WTC11 (cell line): Measurements from ENCODE around the gene UBASH3A. TPM values are rescaled to one million over a fixed set of nuclear protein-coding genes. Genes with fewer than 3 reads are reported as not detected.
A peak's percentile ranks its signal among the peaks of the same experiment; 100 is the strongest.

Experiments used
- ATAC-seq: fragments of 200-7000 bp; cut with Tn5 transposase; 2 replicates; pipeline ENCODE4 v1.10.0; 2021; ENCODE audit warnings: mild to moderate bottlenecking, moderate library complexity
- CTCF ChIA-PET: fragments of 300-600 bp; sonication (Branson Sonifier 250); formaldehyde crosslinking; loops from one replicate; lab custom pipeline; 2021; ENCODE audit warnings: antibody characterized with exemption; lab: Charles Lee
- POLR2A ChIA-PET: fragments of 350-600 bp; sonication (Branson Sonifier 250); formaldehyde crosslinking; loops from one replicate; lab custom pipeline; 2021; ENCODE audit warnings: antibody characterized with exemption; lab: Charles Lee
- DNase-seq: peaks from one replicate; pipeline ENCODE4 v3.0.0; 2021; ENCODE audit warnings: low spot score
- H3K27ac Mint-ChIP-seq: 2 replicates; pipeline ENCODE4 v1.8.0; 2021; ENCODE audit warnings: mixed read lengths
- H3K27me3 Mint-ChIP-seq: 2 replicates; pipeline ENCODE4 v1.8.0; 2021; ENCODE audit warnings: low read depth, mild to moderate bottlenecking, moderate library complexity, mixed read lengths
- H3K36me3 Mint-ChIP-seq: 2 replicates; pipeline ENCODE4 v1.8.0; 2021; ENCODE audit warnings: mixed read lengths
- H3K4me1 Mint-ChIP-seq: 2 replicates; pipeline ENCODE4 v1.8.0; 2022; ENCODE audit warnings: mixed read lengths
- H3K4me3 Mint-ChIP-seq: 2 replicates; pipeline ENCODE4 v1.8.0; 2021; ENCODE audit warnings: mild to moderate bottlenecking, moderate library complexity, mixed read lengths
- H3K9me3 Mint-ChIP-seq: 2 replicates; pipeline ENCODE4 v1.8.0; 2021; ENCODE audit warnings: mixed read lengths
- CREM ChIP-seq: sonication (generic); formaldehyde crosslinking; IDR thresholded peaks from 2 replicates; pipeline ENCODE4 v1.8.1; 2022; ENCODE audit warnings: mild to moderate bottlenecking, missing genetic modification reagents, moderate library complexity
- CTCF ChIP-seq: fragments of 200-600 bp; IDR thresholded peaks from 2 replicates; pipeline ENCODE4 v1.8.0; 2022; ENCODE audit warnings: antibody characterized with exemption
- EMX1 ChIP-seq: fragments of 250-450 bp; sonication (Bioruptor Pico); IDR thresholded peaks from 2 replicates; pipeline ENCODE4 v1.8.0; 2021; ENCODE audit warnings: mild to moderate bottlenecking
- FOXK1 ChIP-seq: sonication (generic); formaldehyde crosslinking; IDR thresholded peaks from 2 replicates; pipeline ENCODE4 v1.8.0; 2022; ENCODE audit warnings: mild to moderate bottlenecking, moderate library complexity, missing genetic modification reagents
- JUN ChIP-seq: sonication (generic); formaldehyde crosslinking; IDR thresholded peaks from 2 replicates; pipeline ENCODE4 v1.8.0; 2023; ENCODE audit warnings: mild to moderate bottlenecking, missing genetic modification reagents
- NFATC4 ChIP-seq: fragments of 250-450 bp; sonication (Bioruptor Pico); IDR thresholded peaks from 2 replicates; pipeline ENCODE4 v1.9.0; 2021; ENCODE audit warnings: mild to moderate bottlenecking
- NFYB ChIP-seq: sonication (generic); formaldehyde crosslinking; conservative IDR thresholded peaks from 2 replicates; pipeline ENCODE4 v1.8.0; 2022; ENCODE audit warnings: low read depth, missing genetic modification reagents
- NR2C2 ChIP-seq: sonication (generic); formaldehyde crosslinking; IDR thresholded peaks from 2 replicates; pipeline ENCODE4 v1.8.0; 2022; ENCODE audit warnings: mild to moderate bottlenecking, missing genetic modification reagents
- PREB ChIP-seq: sonication (generic); formaldehyde crosslinking; IDR thresholded peaks from 2 replicates; pipeline ENCODE4 v1.8.1; 2022; ENCODE audit warnings: mild to moderate bottlenecking, missing genetic modification reagents, moderate library complexity, borderline replicate concordance
- SMAD4 ChIP-seq: sonication (generic); formaldehyde crosslinking; IDR thresholded peaks from 2 replicates; pipeline ENCODE4 v1.8.0; 2022; ENCODE audit warnings: mild to moderate bottlenecking, missing genetic modification reagents
- ZNF219 ChIP-seq: sonication (generic); formaldehyde crosslinking; IDR thresholded peaks from 2 replicates; pipeline ENCODE4 v1.8.0; 2023; ENCODE audit warnings: missing genetic modification reagents, mild to moderate bottlenecking, borderline replicate concordance
- ZNF281 ChIP-seq: sonication (generic); formaldehyde crosslinking; IDR thresholded peaks from 2 replicates; pipeline ENCODE4 v1.8.0; 2023; ENCODE audit warnings: mild to moderate bottlenecking, missing genetic modification reagents
- ZNF317 ChIP-seq: sonication (generic); formaldehyde crosslinking; IDR thresholded peaks from 2 replicates; pipeline ENCODE4 v1.8.1; 2023; ENCODE audit warnings: low read depth, mild to moderate bottlenecking, moderate library complexity, missing genetic modification reagents, borderline replicate concordance
- total RNA-seq: library from RNA; stranded (reverse); gene quantifications from 3 replicates; pipeline ENCODE4 v1.2.3, GENCODE V29; 2021
- TF ChIP-seq, protein P1 (sequence below): fragments of 250-450 bp; sonication (Bioruptor Pico); IDR thresholded peaks from 2 replicates; pipeline ENCODE4 v1.9.0; 2021; ENCODE audit warnings: mild to moderate bottlenecking, borderline replicate concordance
- TF ChIP-seq, protein P2 (sequence below): sonication (generic); formaldehyde crosslinking; IDR thresholded peaks from 2 replicates; pipeline ENCODE4 v1.8.1; 2023; ENCODE audit warnings: mild to moderate bottlenecking, missing genetic modification reagents, moderate library complexity
- TF ChIP-seq, protein P3 (sequence below): sonication (generic); formaldehyde crosslinking; IDR thresholded peaks from 2 replicates; pipeline ENCODE4 v1.8.0; 2022; ENCODE audit warnings: mild to moderate bottlenecking, missing genetic modification reagents
- TF ChIP-seq, protein P4 (sequence below): fragments of 250-450 bp; sonication (Bioruptor Pico); IDR thresholded peaks from 2 replicates; pipeline ENCODE4 v1.9.0; 2021; ENCODE audit warnings: mild to moderate bottlenecking
- TF ChIP-seq, protein P5 (sequence below): sonication (generic); formaldehyde crosslinking; IDR thresholded peaks from 2 replicates; pipeline ENCODE4 v1.8.1; 2022; ENCODE audit warnings: mild to moderate bottlenecking, moderate library complexity, missing genetic modification reagents

The UBASH3A gene
- total RNA-seq, 1 experiment from 2014 or later: not detected

GRCh38 chr21:42411197-42411869, 7.6 kb downstream of the UBASH3A start (continued):
- TF ChIP-seq, protein P1, sequence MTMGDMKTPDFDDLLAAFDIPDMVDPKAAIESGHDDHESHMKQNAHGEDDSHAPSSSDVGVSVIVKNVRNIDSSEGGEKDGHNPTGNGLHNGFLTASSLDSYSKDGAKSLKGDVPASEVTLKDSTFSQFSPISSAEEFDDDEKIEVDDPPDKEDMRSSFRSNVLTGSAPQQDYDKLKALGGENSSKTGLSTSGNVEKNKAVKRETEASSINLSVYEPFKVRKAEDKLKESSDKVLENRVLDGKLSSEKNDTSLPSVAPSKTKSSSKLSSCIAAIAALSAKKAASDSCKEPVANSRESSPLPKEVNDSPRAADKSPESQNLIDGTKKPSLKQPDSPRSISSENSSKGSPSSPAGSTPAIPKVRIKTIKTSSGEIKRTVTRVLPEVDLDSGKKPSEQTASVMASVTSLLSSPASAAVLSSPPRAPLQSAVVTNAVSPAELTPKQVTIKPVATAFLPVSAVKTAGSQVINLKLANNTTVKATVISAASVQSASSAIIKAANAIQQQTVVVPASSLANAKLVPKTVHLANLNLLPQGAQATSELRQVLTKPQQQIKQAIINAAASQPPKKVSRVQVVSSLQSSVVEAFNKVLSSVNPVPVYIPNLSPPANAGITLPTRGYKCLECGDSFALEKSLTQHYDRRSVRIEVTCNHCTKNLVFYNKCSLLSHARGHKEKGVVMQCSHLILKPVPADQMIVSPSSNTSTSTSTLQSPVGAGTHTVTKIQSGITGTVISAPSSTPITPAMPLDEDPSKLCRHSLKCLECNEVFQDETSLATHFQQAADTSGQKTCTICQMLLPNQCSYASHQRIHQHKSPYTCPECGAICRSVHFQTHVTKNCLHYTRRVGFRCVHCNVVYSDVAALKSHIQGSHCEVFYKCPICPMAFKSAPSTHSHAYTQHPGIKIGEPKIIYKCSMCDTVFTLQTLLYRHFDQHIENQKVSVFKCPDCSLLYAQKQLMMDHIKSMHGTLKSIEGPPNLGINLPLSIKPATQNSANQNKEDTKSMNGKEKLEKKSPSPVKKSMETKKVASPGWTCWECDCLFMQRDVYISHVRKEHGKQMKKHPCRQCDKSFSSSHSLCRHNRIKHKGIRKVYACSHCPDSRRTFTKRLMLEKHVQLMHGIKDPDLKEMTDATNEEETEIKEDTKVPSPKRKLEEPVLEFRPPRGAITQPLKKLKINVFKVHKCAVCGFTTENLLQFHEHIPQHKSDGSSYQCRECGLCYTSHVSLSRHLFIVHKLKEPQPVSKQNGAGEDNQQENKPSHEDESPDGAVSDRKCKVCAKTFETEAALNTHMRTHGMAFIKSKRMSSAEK (CRISPR knock-in tag): no peak
- no peak for TF ChIP-seq EMX1 (CRISPR knock-in tag)
- TF ChIP-seq ZNF219 (CRISPR knock-in tag): no peak
- TF ChIP-seq ZNF317: no peak
- TF ChIP-seq FOXK1 (CRISPR knock-in tag): no peak
- no peak for TF ChIP-seq SMAD4 (CRISPR knock-in tag)
- TF ChIP-seq, protein P2, sequence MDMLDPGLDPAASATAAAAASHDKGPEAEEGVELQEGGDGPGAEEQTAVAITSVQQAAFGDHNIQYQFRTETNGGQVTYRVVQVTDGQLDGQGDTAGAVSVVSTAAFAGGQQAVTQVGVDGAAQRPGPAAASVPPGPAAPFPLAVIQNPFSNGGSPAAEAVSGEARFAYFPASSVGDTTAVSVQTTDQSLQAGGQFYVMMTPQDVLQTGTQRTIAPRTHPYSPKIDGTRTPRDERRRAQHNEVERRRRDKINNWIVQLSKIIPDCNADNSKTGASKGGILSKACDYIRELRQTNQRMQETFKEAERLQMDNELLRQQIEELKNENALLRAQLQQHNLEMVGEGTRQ (CRISPR knock-in tag): no peak
- TF ChIP-seq, all 79 proteins: peak for 0

DNA sequence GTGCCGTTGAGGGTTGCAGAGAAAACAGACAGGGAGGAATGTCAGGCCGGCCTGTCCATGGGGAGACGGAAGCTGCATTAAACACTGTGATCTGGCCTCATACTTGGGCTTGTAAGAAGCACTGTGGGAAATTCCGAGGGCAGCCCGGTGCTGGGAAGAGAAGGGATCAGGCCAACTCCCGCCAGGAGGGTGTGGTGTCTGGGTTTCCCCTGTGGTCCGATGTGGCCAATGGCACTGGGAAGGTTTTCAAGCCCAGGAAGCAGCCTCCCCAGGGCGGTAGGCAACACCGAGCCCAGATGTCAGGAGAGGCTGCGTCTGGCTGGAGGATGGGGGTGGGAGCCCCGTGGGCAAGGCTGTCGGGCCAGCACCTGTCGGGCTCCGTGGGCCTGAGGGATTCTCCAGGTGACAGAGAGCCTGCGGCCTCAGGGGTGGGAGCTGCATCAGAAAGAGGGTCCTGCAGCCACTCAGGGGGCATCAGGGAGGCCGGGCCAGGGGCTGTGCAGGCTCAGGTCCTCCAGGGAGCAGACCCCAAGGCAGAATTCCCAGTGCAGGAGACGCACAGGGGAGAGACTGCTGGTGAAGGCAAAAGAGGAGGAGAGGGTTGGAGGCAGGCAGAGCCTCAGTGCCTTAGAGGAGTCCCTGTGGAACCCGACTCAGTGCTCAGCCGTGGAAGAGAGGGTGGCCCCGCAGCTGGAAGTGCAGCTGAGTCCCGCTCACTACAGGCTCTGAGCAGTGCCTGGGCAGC, 8.4 kb downstream of the UBASH3A start:
- DNase-seq (no peak), ATAC-seq (peak; percentile 22; the same call in 1 of the 2 replicates)
- TF ChIP-seq NFATC4 (CRISPR knock-in tag): no peak
- TF ChIP-seq PREB: no peak
- TF ChIP-seq ZNF281 (CRISPR knock-in tag): no peak
- TF ChIP-seq, protein P2 (CRISPR knock-in tag): no peak
- TF ChIP-seq CREM: no peak
- no peak for TF ChIP-seq JUN (CRISPR knock-in tag)
- no peak for TF ChIP-seq CTCF
- no peak for TF ChIP-seq NFYB (CRISPR knock-in tag)
- TF ChIP-seq, protein P3, sequence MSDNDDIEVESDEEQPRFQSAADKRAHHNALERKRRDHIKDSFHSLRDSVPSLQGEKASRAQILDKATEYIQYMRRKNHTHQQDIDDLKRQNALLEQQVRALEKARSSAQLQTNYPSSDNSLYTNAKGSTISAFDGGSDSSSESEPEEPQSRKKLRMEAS (CRISPR knock-in tag): no peak
- TF ChIP-seq, protein P4, sequence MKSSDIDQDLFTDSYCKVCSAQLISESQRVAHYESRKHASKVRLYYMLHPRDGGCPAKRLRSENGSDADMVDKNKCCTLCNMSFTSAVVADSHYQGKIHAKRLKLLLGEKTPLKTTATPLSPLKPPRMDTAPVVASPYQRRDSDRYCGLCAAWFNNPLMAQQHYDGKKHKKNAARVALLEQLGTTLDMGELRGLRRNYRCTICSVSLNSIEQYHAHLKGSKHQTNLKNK (CRISPR knock-in tag): no peak
- TF ChIP-seq NR2C2 (CRISPR knock-in tag): no peak
- TF ChIP-seq, protein P5, sequence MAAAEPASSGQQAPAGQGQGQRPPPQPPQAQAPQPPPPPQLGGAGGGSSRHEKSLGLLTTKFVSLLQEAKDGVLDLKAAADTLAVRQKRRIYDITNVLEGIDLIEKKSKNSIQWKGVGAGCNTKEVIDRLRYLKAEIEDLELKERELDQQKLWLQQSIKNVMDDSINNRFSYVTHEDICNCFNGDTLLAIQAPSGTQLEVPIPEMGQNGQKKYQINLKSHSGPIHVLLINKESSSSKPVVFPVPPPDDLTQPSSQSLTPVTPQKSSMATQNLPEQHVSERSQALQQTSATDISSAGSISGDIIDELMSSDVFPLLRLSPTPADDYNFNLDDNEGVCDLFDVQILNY (CRISPR knock-in tag): no peak
- TF ChIP-seq ZNF219 (CRISPR knock-in tag): no peak
- no peaks in the 10 kb centered on the region for H3K9me3 Mint-ChIP-seq
- 0 out of 2 replicates have a peak, but pooled peaks cover 2% of the 10 kb centered on the region for H3K4me1 Mint-ChIP-seq
- no peaks in the 10 kb centered on the region for H3K27me3 Mint-ChIP-seq
- H3K36me3 Mint-ChIP-seq: no peaks in the 10 kb centered on the region
- H3K4me3 Mint-ChIP-seq: no peak overlapping the region
- POLR2A ChIA-PET: no interaction called here
- CTCF ChIA-PET: interaction anchor here (0.8 to 1.6 kb wide), 15 partner anchors 12 to 267 kb away, joined by 3 to 17 read pairs (median 4); partner anchors contain the start of gene SLC37A1
- H3K27ac Mint-ChIP-seq: no peak overlapping the region
